Endothelial cell (in vitro differentiated cells): Measurements from ENCODE around the gene MGAT1. TPM values are rescaled to one million over a fixed set of nuclear protein-coding genes. Genes with fewer than 3 reads are reported as not detected.

Experiments
- DNase-seq: peaks from one replicate; pipeline ENCODE4 v3.0.0; 2021; ENCODE audit warnings: low spot score
- H3K27ac Mint-ChIP-seq: one replicate; pipeline ENCODE4 v1.8.0; 2021; ENCODE audit warnings: mixed read lengths, inconsistent platforms; ENCODE audit not compliant: unreplicated experiment
- H3K27me3 Mint-ChIP-seq: one replicate; pipeline ENCODE4 v1.8.0; 2021; ENCODE audit warnings: mild to moderate bottlenecking, moderate library complexity, mixed read lengths, inconsistent platforms; ENCODE audit not compliant: unreplicated experiment
- H3K36me3 Mint-ChIP-seq: one replicate; pipeline ENCODE4 v1.8.0; 2021; ENCODE audit warnings: mild to moderate bottlenecking, low read depth, mixed read lengths, inconsistent platforms; ENCODE audit not compliant: unreplicated experiment
- H3K4me1 Mint-ChIP-seq: one replicate; pipeline ENCODE4 v1.8.0; 2021; ENCODE audit warnings: mild to moderate bottlenecking, mixed read lengths, inconsistent platforms; ENCODE audit not compliant: unreplicated experiment
- H3K4me3 Mint-ChIP-seq: one replicate; pipeline ENCODE4 v1.8.0; 2021; ENCODE audit warnings: mild to moderate bottlenecking, mixed read lengths, inconsistent platforms; ENCODE audit not compliant: unreplicated experiment
- H3K9me3 Mint-ChIP-seq: one replicate; pipeline ENCODE4 v1.8.0; 2021; ENCODE audit warnings: mixed read lengths, inconsistent platforms; ENCODE audit not compliant: unreplicated experiment
- total RNA-seq: library from RNA; stranded (reverse); fragmentation: NEBNext Ultra II Directional; extraction: Animal tissue kit (Norgen Biotek cat#: 25700); gene quantifications from one replicate; pipeline ENCODE4 v1.2.1, GENCODE V29; 2021; ENCODE audit not compliant: unreplicated experiment
- TF ChIP-seq, protein P1 (sequence below): fragments of 200-600 bp; sonication (generic); IDR thresholded peaks from one replicate; pipeline ENCODE4 v1.5.0; 2021; ENCODE audit warnings: antibody characterized with exemption; ENCODE audit not compliant: unreplicated experiment

The MGAT1 gene
- total RNA-seq, 1 donor from 2014 or later, result 115 TPM

DNA sequence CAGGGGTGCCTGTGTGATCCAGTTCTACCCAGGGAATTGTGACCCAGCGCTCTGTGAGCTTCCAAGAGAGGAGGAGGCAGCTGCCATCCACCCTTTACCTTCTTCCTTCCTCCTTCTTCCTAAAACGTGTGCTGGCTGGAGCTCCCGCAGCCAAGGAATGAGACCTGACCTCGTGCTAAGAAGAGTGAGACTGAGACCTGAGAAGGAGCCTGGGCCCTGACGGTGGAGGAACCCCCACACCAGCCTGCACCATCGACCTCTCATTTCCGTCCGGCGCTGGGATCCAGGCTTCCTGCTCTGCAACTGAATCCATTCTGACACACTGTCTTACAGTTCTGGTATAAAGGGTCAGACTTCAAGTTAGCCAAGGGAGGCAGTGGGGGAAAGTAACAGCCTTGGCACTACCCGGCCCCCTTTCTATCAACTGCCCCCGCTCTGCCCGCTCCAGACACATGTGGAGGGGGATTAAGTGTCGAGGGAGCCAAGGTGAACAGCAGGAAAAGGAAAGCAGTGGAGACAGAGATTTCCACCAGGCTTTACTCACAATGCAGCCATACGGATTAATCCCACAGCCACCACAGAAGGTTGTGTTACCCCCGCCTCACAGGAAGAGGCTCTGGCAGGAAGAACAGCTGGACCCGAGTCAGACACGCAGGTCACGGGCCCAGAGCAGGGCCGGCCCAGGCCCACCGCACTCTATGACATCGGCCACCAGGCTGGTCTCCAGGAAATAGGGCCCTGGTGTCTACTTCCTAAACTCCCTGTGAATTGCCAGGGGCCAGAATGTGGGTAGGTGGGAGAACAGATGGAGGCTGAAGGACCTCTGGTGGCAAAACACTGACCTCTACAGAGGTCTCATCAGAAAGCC, 15.8 kb downstream of the MGAT1 start:
- H3K36me3 Mint-ChIP-seq, result peaks cover 9% of the 10 kb centered on the region
- TF ChIP-seq, protein P1, sequence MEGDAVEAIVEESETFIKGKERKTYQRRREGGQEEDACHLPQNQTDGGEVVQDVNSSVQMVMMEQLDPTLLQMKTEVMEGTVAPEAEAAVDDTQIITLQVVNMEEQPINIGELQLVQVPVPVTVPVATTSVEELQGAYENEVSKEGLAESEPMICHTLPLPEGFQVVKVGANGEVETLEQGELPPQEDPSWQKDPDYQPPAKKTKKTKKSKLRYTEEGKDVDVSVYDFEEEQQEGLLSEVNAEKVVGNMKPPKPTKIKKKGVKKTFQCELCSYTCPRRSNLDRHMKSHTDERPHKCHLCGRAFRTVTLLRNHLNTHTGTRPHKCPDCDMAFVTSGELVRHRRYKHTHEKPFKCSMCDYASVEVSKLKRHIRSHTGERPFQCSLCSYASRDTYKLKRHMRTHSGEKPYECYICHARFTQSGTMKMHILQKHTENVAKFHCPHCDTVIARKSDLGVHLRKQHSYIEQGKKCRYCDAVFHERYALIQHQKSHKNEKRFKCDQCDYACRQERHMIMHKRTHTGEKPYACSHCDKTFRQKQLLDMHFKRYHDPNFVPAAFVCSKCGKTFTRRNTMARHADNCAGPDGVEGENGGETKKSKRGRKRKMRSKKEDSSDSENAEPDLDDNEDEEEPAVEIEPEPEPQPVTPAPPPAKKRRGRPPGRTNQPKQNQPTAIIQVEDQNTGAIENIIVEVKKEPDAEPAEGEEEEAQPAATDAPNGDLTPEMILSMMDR, result no peak
- DNase-seq, result peak; percentile 72
- H3K27me3 Mint-ChIP-seq, result peaks cover 10% of the 10 kb centered on the region
- peaks cover 46% of the 10 kb centered on the region for H3K4me1 Mint-ChIP-seq
- no peaks in the 10 kb centered on the region for H3K9me3 Mint-ChIP-seq
- H3K4me3 Mint-ChIP-seq, result peak overlapping the region; percentile 84
- peak overlapping the region; percentile 100 for H3K27ac Mint-ChIP-seq

DNA sequence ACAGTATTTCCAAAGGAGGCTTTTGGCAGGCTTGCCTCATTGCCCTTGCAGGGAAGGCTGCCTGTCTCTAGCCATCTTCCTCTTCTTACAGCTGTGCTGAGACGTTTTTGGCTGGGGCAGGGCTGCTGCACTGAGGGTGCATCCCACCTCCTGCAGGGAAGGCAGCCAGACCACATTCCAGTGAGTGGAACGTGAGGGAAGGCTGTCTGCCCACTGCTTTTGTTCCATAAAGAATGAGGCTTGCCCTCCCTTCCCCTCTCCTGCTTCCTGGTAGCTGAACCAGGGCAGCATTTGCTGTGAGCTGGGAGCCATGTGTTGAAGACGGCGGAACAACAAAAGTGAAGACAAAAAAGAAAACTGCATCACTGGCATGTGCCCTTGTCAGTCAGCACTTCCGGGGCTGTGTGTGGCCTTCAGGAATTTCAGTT, 16.8 kb downstream of the MGAT1 start:
- Mint-ChIP-seq H3K36me3 (peaks cover 5% of the 10 kb centered on the region), H3K27ac (peak overlapping the region; percentile 100), H3K27me3 (peaks cover 10% of the 10 kb centered on the region), H3K9me3 (no peaks in the 10 kb centered on the region), H3K4me3 (peak overlapping the region; percentile 84), H3K4me1 (peaks cover 40% of the 10 kb centered on the region)
- TF ChIP-seq, protein P1, result no peak
- DNase-seq, result peak; percentile 47

DNA sequence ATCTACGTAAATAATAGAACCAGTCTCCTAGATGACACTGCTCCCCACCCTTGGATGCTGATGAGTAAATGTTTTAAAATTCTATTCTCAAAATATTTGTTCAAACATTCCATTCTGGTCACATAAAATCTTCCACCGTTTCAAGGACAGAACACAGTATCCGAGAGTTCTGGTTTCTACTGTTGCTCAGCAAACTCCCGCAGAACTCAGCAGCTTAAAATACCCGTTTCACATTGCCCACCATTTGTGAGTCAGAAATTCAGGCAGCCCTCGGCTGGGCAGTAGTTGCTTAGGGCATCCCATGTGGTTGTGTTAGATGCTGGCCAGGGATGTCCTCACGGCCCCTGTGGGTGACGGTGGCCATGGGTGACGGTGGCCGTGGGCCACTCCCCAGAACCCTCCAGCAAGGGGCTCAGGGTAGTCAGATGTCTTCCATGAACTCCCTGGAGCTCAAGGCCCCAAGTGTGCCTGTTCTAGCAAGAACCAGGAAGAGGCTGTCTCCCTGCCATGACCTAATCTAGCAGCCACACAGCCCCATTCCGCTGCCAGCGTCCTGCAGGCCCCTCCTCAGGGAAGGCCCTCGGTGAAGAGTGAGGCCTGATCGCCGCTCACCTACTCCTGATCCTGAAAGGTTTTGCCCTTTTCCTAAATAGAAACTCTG, 17.4 kb downstream of the MGAT1 start:
- peak overlapping the region; percentile 100 for H3K27ac Mint-ChIP-seq
- no peak for DNase-seq
- H3K4me1 Mint-ChIP-seq, result peaks cover 35% of the 10 kb centered on the region
- H3K4me3 Mint-ChIP-seq, result peak overlapping the region; percentile 84
- H3K36me3 Mint-ChIP-seq, result peaks cover 1% of the 10 kb centered on the region
- no peaks in the 10 kb centered on the region for H3K9me3 Mint-ChIP-seq
- TF ChIP-seq, protein P1, result no peak
- H3K27me3 Mint-ChIP-seq, result peaks cover 9% of the 10 kb centered on the region

DNA sequence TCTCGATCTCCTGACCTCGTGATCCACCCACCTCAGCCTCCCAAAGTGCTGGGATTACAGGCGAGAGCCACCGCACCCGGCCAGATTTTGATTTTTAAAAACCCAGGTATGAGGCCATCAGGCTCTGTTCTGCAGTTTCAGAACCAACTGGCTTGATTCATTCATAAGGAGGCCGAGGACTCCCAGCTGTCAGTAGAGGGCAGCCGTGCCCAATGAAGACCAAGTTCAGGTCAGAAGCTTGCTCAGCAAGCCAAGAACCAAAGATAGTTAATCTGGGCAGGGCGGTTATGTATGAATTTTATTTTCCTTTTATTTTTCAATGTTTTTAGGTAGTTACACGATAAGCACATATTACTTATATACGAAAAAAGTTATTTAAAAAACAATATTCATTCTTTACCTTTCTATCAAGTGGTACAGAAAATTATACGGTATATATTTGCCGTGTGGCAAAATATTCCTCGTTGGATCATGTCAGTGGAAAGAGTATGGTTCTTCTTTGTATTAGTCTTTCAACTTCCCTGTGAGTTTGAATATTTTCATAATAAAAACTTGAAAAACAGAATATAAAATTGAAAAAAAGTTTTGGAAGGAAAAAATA, 18.0 kb downstream of the MGAT1 start:
- no peak overlapping the region for H3K4me3 Mint-ChIP-seq
- peak; percentile 68 for DNase-seq
- peaks cover 34% of the 10 kb centered on the region for H3K4me1 Mint-ChIP-seq
- peaks cover 8% of the 10 kb centered on the region for H3K27me3 Mint-ChIP-seq
- H3K36me3 Mint-ChIP-seq, result no peaks in the 10 kb centered on the region
- no peak overlapping the region for H3K27ac Mint-ChIP-seq
- TF ChIP-seq, protein P1, result no peak
- no peaks in the 10 kb centered on the region for H3K9me3 Mint-ChIP-seq
